PC-3 (cell line): ENCODE measurements around the gene EXD2. TPM values are rescaled to one million over a fixed set of nuclear protein-coding genes. Genes with fewer than 3 reads are reported as not detected.
A peak's percentile ranks its signal among the peaks of the same experiment; 100 is the strongest.

Experiments
- ATAC-seq: fragments of 200-7000 bp; cut with Tn5 transposase; 2 replicates; pipeline ENCODE4 v1.9.1; 2020; ENCODE audit warnings: mild to moderate bottlenecking, moderate library complexity
- BruUV-seq: library from RNA; stranded (reverse); fragments of 400-500 nt; replicated peaks from 2 replicates; lab custom pipeline; 2021; lab: Mats Ljungman, UMichigan
- CTCF ChIA-PET: fragments of 300-600 bp; sonication (Branson Sonifier 250); formaldehyde crosslinking; loops from one replicate; lab custom pipeline; 2022; ENCODE audit warnings: antibody characterized with exemption; lab: Charles Lee
- POLR2A ChIA-PET: fragments of 300-600 bp; sonication (Branson Sonifier 250); formaldehyde crosslinking; loops from one replicate; lab custom pipeline; 2022; ENCODE audit warnings: antibody characterized with exemption; ENCODE audit not compliant: unreplicated experiment; lab: Charles Lee
- DNase-seq: peaks from one replicate; pipeline ENCODE4 v3.0.0-alpha.2; 2015
- H2AFZ ChIP-seq: fragments of 300-600 bp; sonication (generic); 2 replicates; pipeline ENCODE4 v1.6.0; 2016; ENCODE audit warnings: antibody characterized with exemption, low read length
- H3F3A ChIP-seq: fragments of 300-600 bp; sonication (generic); one replicate; pipeline ENCODE4 v1.6.0; 2017; ENCODE audit warnings: antibody characterized with exemption, low read length, control low read depth, mild to moderate bottlenecking; ENCODE audit not compliant: unreplicated experiment
- H3K27ac ChIP-seq: fragments of 300-600 bp; sonication (generic); 2 replicates; pipeline ENCODE4 v1.5.1; 2016; ENCODE audit warnings: mild to moderate bottlenecking, low read length
- H3K27me3 ChIP-seq: fragments of 300-600 bp; sonication (generic); 2 replicates; pipeline ENCODE4 v1.6.1; 2016; ENCODE audit warnings: low read length, mixed read lengths
- H3K36me3 ChIP-seq: fragments of 300-600 bp; sonication (generic); 2 replicates; pipeline ENCODE4 v1.6.1; 2016; ENCODE audit warnings: low read depth, mixed run types, low read length, mixed read lengths
- H3K4me1 ChIP-seq: fragments of 300-600 bp; sonication (generic); 2 replicates; pipeline ENCODE4 v1.5.1; 2016; ENCODE audit warnings: low read length; ENCODE audit not compliant: insufficient read depth
- H3K4me2 ChIP-seq: fragments of 300-600 bp; sonication (generic); 2 replicates; pipeline ENCODE4 v1.6.0; 2016; ENCODE audit warnings: low read length
- H3K4me3 ChIP-seq: fragments of 300-600 bp; sonication (generic); 2 replicates; pipeline ENCODE4 v1.5.1; 2016; ENCODE audit warnings: mild to moderate bottlenecking, low read length, mixed read lengths
- H3K79me2 ChIP-seq: fragments of 300-600 bp; sonication (generic); 2 replicates; pipeline ENCODE4 v1.6.1; 2017; ENCODE audit warnings: low read length, mixed read lengths
- H3K9ac ChIP-seq: fragments of 300-600 bp; sonication (generic); 2 replicates; pipeline ENCODE4 v1.6.0; 2016; ENCODE audit warnings: mild to moderate bottlenecking, low read length
- H3K9me2 ChIP-seq: fragments of 300-600 bp; sonication (generic); replicated peaks from 2 replicates; pipeline ENCODE4 v1.6.1; 2016; ENCODE audit warnings: mixed run types, low read length, mixed read lengths
- H3K9me3 ChIP-seq: fragments of 300-600 bp; sonication (generic); 2 replicates; pipeline ENCODE4 v1.6.1; 2016; ENCODE audit warnings: low read length, mixed read lengths
- H4K20me1 ChIP-seq: fragments of 300-600 bp; sonication (generic); 2 replicates; pipeline ENCODE4 v1.6.1; 2016; ENCODE audit warnings: low read length, mixed read lengths
- EZH2 ChIP-seq: fragments of 300-600 bp; sonication (generic); IDR thresholded peaks from one replicate; pipeline ENCODE4 v1.6.1; 2017; ENCODE audit warnings: antibody characterized with exemption, mild to moderate bottlenecking, low read length; ENCODE audit not compliant: unreplicated experiment
- EZH2phosphoT487 ChIP-seq: fragments of 300-600 bp; sonication (generic); IDR thresholded peaks from 2 replicates; pipeline ENCODE4 v1.6.1; 2018; ENCODE audit warnings: mild to moderate bottlenecking, antibody characterized with exemption, low read length, borderline replicate concordance
- intact Hi-C: fragments of 100-400 bp; cut with micrococcal nuclease; formaldehyde crosslinking; loops from 2 replicates; pipeline ENCODE4 v1.9.0; 2023
- total RNA-seq: library from RNA; depleted of rRNA; stranded (reverse); fragments of >200 nt; gene quantifications from 2 replicates; pipeline ENCODE4 v1.2.3, GENCODE V29; 2014
- TF ChIP-seq, protein P1 (sequence below): fragments of 300-600 bp; sonication (generic); conservative IDR thresholded peaks from 2 replicates; pipeline ENCODE4 v1.5.1; 2017; ENCODE audit warnings: antibody characterized with exemption, low read depth, mild to moderate bottlenecking, low read length

EXD2 gene
- total RNA-seq, 1 experiment from 2014 or later, result 19.9 TPM

GRCh38 chr14:69288011-69288771 is 96.9 kb downstream of the EXD2 start:
- no peaks in the 10 kb centered on the region for H3K4me1 ChIP-seq
- ATAC-seq, result peak; percentile 74
- no peaks in the 10 kb centered on the region for H3F3A ChIP-seq
- no peak overlapping the region for H3K27ac ChIP-seq
- POLR2A ChIA-PET, result interaction anchor here (0.7 kb wide), 1 partner anchor 55 kb away, joined by 5 read pairs; no protein-coding TSS in a partner anchor
- no peaks in the 10 kb centered on the region for H3K9me3 ChIP-seq
- peak; percentile 47 for DNase-seq
- no peak overlapping the region for H2AFZ ChIP-seq
- CTCF ChIA-PET, result interaction anchor here (0.5 to 1.3 kb wide), 16 partner anchors 9 to 159 kb away, joined by 3 to 12 read pairs (median 4); no protein-coding TSS in a partner anchor
- H3K36me3 ChIP-seq, result no peaks in the 10 kb centered on the region
- TF ChIP-seq EZH2, result no peak
- TF ChIP-seq, protein P1, sequence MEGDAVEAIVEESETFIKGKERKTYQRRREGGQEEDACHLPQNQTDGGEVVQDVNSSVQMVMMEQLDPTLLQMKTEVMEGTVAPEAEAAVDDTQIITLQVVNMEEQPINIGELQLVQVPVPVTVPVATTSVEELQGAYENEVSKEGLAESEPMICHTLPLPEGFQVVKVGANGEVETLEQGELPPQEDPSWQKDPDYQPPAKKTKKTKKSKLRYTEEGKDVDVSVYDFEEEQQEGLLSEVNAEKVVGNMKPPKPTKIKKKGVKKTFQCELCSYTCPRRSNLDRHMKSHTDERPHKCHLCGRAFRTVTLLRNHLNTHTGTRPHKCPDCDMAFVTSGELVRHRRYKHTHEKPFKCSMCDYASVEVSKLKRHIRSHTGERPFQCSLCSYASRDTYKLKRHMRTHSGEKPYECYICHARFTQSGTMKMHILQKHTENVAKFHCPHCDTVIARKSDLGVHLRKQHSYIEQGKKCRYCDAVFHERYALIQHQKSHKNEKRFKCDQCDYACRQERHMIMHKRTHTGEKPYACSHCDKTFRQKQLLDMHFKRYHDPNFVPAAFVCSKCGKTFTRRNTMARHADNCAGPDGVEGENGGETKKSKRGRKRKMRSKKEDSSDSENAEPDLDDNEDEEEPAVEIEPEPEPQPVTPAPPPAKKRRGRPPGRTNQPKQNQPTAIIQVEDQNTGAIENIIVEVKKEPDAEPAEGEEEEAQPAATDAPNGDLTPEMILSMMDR, result peak; percentile 48; the same call in 1 of the 2 replicates
- TF ChIP-seq EZH2phosphoT487, result no peak
- no peaks in the 10 kb centered on the region for H3K79me2 ChIP-seq
- no TSS peak for BruUV-seq
- H3K27me3 ChIP-seq, result no peaks in the 10 kb centered on the region
- H3K4me2 ChIP-seq, result no peak overlapping the region
- H4K20me1 ChIP-seq, result no peaks in the 10 kb centered on the region
- H3K4me3 ChIP-seq, result no peak overlapping the region
- H3K9me2 ChIP-seq, result no peaks in the 10 kb centered on the region
- H3K9ac ChIP-seq, result no peak overlapping the region
- intact Hi-C loops, result loop anchor here (1.0 to 2.0 kb wide), 2 partner anchors 45 to 159 kb away; no protein-coding TSS in a partner anchor

DNA sequence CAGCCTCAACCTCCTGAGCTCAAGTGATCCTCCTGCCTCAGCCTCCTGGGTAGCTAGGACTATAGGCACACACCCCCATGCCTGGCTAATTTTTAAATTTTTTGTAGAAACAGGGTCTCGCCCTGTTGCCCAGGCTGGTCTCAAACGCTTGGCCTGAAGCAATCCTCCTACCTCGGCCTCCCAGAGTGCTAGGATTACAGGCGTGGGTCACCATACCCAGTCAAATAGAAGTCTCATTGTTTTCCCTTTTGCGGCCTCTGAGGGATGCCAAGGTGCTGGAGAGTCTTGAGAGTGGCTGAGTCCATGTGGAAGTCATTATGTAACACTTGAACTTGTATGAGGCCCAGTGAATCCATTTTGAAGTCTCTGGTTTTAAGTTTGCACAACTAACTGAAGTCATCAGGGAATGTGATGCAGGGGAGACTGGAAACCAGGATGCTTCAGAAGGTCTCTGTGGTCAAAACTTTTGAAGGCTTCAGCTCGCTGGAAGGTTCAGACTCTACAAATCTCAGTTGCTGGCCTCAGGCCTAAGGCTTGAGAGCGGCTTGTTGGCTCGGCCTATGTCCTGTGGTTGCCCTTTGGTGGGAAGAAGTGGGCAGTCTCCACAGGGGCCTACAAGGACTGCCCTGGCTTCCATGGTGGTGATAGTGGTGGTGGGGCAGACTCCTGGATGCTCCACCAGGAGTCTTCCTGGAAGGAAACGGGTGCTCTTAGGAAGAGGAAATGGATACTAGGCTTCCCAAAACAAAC is 97.8 kb downstream of the EXD2 start:
- DNase-seq, result no peak
- no peaks in the 10 kb centered on the region for H3K27me3 ChIP-seq
- H4K20me1 ChIP-seq, result no peaks in the 10 kb centered on the region
- no peaks in the 10 kb centered on the region for H3K79me2 ChIP-seq
- no peak for ATAC-seq
- no peak overlapping the region for H3K9ac ChIP-seq
- H3K4me3 ChIP-seq, result no peak overlapping the region
- H3K4me2 ChIP-seq, result no peak overlapping the region
- H3K36me3 ChIP-seq, result no peaks in the 10 kb centered on the region
- ChIA-PET CTCF (no interaction called here), POLR2A (no interaction called here)
- TF ChIP-seq EZH2 (no peak), EZH2phosphoT487 (no peak)
- TF ChIP-seq, protein P1, result no peak
- H2AFZ ChIP-seq, result no peak overlapping the region
- no peak overlapping the region for H3K27ac ChIP-seq
- intact Hi-C loops, result loop anchor here (1.0 to 2.0 kb wide), 2 partner anchors 46 to 160 kb away; no protein-coding TSS in a partner anchor
- BruUV-seq, result no TSS peak
- H3F3A ChIP-seq, result no peaks in the 10 kb centered on the region
- no peaks in the 10 kb centered on the region for H3K9me2 ChIP-seq
- no peaks in the 10 kb centered on the region for H3K9me3 ChIP-seq
- H3K4me1 ChIP-seq, result no peaks in the 10 kb centered on the region
